Thyroid gland (tissue), 4 donors: ENCODE measurements around the gene RNF13.

Experiments used
- POLR2A ChIP-seq, 2 donors: fragments of 450-650 bp; IDR thresholded peaks; one replicate each; pipeline ENCODE4 v1.6.1; 2017; ENCODE audit warnings: antibody characterized with exemption in 2 of 2, mild to moderate bottlenecking in 2 of 2, moderate library complexity in 1 of 2
- TF ChIP-seq, protein P1 (sequence below), 6 experiments: fragments of 200-600 bp in 3 of 6; fragments of 450-650 bp in 3 of 6; sonication (generic) in 3 of 6; IDR thresholded peaks; one replicate each; pipeline ENCODE4 v1.5.1; 2016 to 2019; ENCODE audit warnings: antibody characterized with exemption in 6 of 6, mild to moderate bottlenecking in 2 of 6, inconsistent platforms in 1 of 6, moderate library complexity in 1 of 6

DNA sequence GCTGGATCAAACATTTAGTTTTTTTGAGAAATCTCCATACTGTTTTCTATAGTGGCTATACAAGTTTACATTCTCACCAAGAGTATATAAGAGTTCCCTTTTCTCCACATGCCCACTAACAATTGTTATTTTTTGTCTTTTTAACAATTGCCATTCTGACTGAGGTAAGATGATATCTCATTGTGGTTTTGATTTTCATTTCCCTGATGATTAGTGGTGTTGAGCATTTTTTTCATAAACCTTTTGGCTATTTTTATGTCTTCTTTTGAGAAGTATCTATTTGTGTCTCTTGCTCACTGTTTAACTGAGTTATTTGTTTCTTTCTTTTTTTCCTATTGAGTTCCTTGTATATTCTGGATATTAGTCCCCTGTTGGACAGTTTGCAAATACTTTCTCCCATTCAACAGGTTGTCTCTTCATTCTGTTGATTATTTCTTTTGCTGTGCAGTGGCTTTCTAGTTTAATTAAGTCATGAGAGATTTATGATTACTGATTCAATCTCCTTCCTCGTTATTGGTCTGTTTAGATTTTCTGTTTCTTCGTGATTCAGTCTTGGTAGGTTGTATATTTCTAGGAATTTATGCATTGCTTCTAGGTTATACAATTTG lies 6.7 kb upstream of the RNF13 start:
- TF ChIP-seq, protein P1, sequence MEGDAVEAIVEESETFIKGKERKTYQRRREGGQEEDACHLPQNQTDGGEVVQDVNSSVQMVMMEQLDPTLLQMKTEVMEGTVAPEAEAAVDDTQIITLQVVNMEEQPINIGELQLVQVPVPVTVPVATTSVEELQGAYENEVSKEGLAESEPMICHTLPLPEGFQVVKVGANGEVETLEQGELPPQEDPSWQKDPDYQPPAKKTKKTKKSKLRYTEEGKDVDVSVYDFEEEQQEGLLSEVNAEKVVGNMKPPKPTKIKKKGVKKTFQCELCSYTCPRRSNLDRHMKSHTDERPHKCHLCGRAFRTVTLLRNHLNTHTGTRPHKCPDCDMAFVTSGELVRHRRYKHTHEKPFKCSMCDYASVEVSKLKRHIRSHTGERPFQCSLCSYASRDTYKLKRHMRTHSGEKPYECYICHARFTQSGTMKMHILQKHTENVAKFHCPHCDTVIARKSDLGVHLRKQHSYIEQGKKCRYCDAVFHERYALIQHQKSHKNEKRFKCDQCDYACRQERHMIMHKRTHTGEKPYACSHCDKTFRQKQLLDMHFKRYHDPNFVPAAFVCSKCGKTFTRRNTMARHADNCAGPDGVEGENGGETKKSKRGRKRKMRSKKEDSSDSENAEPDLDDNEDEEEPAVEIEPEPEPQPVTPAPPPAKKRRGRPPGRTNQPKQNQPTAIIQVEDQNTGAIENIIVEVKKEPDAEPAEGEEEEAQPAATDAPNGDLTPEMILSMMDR (IDR thresholded peaks at IDR 0.05), result no peak
- TF ChIP-seq POLR2A (IDR thresholded peaks at IDR 0.05), result no peak
